Measurements from ENCODE around the gene APOB.

Gene APOB

DNA sequence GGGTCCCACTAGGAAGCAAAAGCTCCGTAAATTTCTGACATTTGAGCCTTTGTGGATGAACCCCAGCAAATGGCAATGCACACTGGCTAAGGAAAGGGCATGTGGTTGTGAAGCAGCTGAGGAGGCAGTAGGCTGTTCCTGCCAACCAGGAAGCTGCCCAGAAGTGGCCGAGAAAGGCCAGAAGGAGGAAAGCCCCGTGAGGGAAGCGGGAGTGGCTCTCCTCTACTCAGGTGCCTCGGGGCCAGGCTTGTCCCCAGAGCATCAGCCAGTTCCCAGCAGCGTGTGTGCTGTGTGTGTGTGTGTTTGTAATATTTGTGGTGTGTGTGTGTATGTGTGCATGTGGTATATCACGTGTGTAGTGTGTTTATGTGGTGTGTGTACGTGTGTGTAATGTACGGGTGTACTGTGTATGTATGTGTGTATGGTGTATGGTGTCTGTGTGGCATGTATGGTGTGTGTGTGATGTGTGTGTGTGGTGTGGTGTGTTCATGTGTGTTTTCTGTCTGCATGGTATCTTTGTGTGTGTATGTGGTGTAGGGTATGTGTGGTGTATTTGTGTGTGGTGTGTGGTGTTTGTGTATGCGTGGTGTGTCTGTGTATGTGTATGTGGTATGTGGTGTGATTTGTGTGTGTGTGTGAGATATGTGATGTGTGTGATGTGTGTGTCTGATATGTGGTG lies 90.6 kb downstream of the APOB start:
- no peak for DNase-seq (ENCODE audit: low spot score)
- FAIRE-seq: no peak
